ENCODE results near the gene ARAP1. TPM values are rescaled to one million over a fixed set of nuclear protein-coding genes. Genes with fewer than 3 reads are reported as not detected.

The ARAP1 gene
- total RNA-seq, 2 donors from 2014 or later = 98.0 to 216 TPM

DNA sequence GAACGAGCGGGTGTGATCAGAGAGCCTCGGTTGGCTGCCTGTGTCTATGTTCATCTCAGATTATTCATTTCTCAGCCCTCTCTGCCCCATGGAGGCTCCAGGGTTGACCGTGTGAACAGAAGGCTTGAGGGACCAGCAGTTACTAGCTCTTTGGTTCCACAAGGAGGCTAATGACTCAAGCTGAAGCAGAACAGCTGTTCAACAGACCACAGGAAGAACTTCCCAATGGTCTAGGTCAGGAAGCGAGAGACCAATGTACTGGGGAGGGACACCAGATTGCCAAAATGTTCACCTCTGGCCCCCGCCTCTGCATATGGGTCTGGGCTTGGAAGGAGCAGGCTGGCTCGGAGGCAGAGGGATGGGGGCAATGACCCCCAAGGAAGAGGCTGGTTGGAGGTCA is 63.3 kb downstream of the ARAP1 start:
- Mint-ChIP-seq H3K9me3 (no peaks in the 10 kb centered on the region), H3K27ac (peak overlapping the region; percentile 19), H3K36me3 (ENCODE audit: low read depth) (peaks cover 77% of the 10 kb centered on the region), H3K27me3 (no peaks in the 10 kb centered on the region), H3K4me3 (no peak overlapping the region), H3K4me1 (peaks cover 13% of the 10 kb centered on the region)
- no peak for ATAC-seq (replicated peaks)

DNA sequence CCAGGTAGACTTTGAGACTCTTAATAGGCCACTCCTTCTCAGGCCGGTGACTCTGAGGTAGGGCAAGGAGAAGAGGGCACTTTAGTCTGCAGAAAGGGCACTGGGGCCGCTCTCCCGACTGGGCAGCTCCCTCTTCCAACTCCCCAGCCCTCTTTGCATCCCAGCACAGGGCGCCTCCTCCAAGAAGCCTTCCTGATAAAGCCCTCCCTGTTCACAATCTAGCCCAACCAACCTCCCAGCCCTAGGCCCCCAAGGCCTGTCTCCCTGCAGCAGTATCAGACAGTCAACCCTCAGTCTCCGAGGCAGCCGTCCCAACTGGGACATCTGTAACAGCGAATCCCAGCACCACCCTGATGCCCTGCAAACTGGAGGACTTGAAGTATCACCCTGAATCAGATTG is 63.7 kb downstream of the ARAP1 start:
- H3K4me3 Mint-ChIP-seq = no peak overlapping the region

DNA sequence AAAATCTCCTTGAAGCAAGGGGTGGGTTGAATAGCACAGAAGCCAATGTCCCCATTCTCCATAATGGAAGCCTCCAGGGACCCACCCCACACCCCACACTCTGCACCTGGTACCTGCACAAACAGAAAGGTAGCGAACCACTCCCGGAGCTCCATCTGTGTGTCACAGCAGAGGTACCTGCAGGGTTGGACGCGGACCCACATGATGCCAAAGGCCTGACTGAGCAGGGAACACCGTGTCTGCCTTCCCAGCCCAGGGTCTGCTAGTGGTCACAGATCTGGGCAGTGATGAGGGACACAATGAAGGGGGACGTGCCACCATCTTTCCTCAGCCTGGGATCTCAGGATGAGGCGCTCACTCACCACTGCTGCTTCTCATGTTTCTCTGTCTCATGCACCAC is 64.9 kb downstream of the ARAP1 start:
- Mint-ChIP-seq H3K27ac (peak overlapping the region; percentile 83), H3K27me3 (no peaks in the 10 kb centered on the region), H3K9me3 (no peaks in the 10 kb centered on the region), H3K36me3 (ENCODE audit: low read depth) (peaks cover 63% of the 10 kb centered on the region), H3K4me3 (peak overlapping the region; percentile 38), H3K4me1 (peaks cover 13% of the 10 kb centered on the region)
- ATAC-seq (replicated peaks) = no peak

More for the DNA sequence above, 63.7 kb downstream of the ARAP1 start:
- Mint-ChIP-seq H3K9me3 (no peaks in the 10 kb centered on the region), H3K27ac (peak overlapping the region; percentile 19), H3K4me1 (peaks cover 13% of the 10 kb centered on the region), H3K27me3 (no peaks in the 10 kb centered on the region), H3K36me3 (ENCODE audit: low read depth) (peaks cover 72% of the 10 kb centered on the region)
- no peak for ATAC-seq (replicated peaks)

DNA sequence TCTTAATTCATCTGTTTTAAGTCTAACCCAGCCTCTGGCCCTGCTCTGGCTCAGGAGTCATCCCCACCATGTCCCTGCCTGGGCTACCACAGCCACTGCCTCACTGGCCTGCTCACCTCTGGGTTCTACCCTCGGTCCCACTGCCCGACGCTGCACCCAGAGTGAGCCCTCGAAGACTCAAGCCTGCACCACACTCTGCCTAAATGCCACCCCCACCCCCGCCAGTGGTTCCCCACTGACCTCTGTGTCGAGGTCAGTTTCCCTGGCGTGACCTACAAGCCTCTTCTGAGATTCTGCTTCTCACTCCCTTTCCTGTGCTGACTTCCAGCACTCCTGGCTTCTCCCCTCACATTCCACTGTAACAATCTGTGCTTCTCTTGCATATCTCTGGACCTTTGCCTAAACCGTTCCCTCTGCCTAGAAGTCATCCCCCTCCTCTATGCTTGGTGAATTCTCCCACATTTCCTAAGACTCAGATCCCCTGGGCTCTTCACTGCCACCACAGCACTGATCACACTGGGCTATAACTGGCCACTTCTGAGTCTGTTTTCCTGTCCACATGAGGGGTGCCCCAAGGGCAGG is 65.5 kb downstream of the ARAP1 start:
- Mint-ChIP-seq H3K36me3 (ENCODE audit: low read depth) (peaks cover 58% of the 10 kb centered on the region), H3K9me3 (no peaks in the 10 kb centered on the region), H3K4me3 (peak overlapping the region; percentile 38), H3K27ac (peak overlapping the region; percentile 83), H3K4me1 (peaks cover 13% of the 10 kb centered on the region), H3K27me3 (no peaks in the 10 kb centered on the region)
- no peak for ATAC-seq (replicated peaks)

DNA sequence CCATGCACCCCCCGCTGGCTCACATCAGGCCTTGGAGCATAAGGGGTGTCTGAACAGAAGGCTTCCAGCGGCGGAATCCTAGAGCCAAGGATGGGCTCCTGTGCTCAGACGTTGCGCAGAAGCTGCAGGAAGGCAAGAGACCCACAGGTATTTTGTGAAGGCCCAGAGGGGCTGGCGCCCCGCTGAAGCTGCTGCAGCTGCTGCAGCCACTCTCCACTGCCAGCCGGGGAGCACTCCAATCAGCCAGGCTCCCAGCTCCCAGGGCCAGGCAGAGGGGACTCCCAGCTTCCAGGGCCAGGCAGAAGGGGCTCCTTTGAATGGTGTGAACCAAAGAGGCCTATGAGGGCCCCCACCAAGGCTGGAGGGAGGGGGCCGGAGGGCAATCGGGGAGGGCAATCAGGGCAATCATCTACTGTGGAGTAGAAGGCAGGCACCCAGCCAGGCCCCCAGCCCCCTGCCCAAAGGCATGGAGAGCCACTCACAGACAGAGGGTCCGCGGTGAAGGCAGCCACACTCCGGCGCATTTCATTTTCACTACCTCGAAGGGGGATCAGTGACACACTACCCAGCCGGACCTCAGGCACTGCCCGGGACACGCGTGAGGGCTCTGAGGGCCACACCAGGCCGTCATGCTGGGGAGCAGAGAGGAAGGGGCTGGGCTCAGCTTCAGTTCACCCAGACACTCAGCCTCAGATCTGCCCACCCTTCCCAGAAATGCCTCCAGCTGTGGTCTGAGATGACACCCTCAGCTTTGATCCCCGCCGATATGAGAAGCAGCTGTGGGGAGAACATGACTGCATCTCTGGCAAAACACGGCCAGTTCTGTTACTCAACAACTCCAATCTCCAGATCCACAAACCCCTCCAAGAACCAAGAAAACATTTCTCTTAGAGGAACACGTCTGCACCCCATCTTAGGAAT is 66.4 kb downstream of the ARAP1 start:
- Mint-ChIP-seq H3K27ac (peak overlapping the region; percentile 83), H3K27me3 (no peaks in the 10 kb centered on the region), H3K4me3 (peak overlapping the region; percentile 38), H3K9me3 (no peaks in the 10 kb centered on the region), H3K4me1 (peaks cover 13% of the 10 kb centered on the region), H3K36me3 (ENCODE audit: low read depth) (peaks cover 59% of the 10 kb centered on the region)
- ATAC-seq (replicated peaks) = peak; percentile 47

DNA sequence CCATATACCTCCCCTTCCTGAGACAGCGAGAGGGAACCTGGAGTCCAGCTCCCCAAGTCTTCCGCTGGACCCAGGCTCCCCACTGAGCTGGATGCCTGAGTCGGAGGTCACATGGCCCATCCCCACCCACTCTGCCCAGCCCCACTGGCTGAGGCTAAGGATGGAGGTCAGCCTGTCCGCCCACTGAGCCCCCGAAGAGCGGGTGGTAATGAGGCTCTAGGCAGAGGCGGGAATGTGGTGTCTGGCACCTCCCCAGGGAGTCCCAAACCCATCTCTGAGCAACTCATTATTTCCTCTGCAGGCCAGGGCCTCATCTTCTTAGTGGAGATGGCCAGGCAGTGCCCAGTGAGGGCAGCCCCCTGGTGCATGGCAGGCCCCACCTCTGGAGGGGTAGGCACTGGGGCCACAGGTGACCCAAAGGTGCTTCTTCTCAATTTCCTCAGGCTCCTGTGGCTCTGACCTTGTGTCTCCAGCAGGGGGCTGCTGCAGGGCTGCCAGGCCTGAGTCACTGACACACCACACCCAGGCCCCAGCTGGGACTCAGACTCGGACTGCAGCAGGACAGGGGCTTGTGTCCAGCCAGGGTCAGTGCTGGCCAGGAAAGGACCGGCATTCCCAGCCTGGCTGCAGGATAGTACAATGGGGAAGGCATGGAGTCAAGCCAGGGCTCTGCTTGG is 67.8 kb downstream of the ARAP1 start:
- peaks cover 50% of the 10 kb centered on the region for H3K36me3 Mint-ChIP-seq (ENCODE audit: low read depth)
- H3K27ac Mint-ChIP-seq = no peak overlapping the region

DNA sequence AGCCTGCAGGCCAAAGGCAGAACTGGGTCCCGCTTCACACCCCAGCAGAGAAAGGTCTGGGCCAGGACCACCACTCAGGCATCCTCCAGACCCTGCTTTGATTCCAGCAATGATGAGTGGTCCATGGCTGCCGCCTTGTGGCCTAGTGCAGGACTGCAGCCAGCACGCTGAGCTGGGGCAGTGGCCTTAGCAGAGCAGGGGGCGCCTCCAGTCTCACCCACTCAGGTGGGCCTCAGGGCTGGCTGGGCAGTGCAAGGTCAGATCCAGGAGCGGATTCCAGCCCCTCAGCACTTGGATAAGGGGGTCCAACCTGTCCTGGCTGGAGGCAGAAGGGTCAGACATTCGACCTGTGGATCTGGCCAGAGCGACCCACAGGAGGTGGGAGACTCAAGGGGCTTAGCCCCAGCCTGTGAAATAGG is 68.4 kb downstream of the ARAP1 start:
- Mint-ChIP-seq H3K4me1 (peaks cover 13% of the 10 kb centered on the region), H3K9me3 (no peaks in the 10 kb centered on the region), H3K36me3 (ENCODE audit: low read depth) (peaks cover 44% of the 10 kb centered on the region), H3K27ac (no peak overlapping the region), H3K4me3 (no peak overlapping the region), H3K27me3 (peaks cover 3% of the 10 kb centered on the region)
- ATAC-seq (replicated peaks) = peak; percentile 53

More for the DNA sequence above, 67.8 kb downstream of the ARAP1 start:
- peaks cover 13% of the 10 kb centered on the region for H3K4me1 Mint-ChIP-seq
- H3K9me3 Mint-ChIP-seq = no peaks in the 10 kb centered on the region
- no peak overlapping the region for H3K4me3 Mint-ChIP-seq
- peak; percentile 58 for ATAC-seq (replicated peaks)
- H3K27me3 Mint-ChIP-seq = no peaks in the 10 kb centered on the region

DNA sequence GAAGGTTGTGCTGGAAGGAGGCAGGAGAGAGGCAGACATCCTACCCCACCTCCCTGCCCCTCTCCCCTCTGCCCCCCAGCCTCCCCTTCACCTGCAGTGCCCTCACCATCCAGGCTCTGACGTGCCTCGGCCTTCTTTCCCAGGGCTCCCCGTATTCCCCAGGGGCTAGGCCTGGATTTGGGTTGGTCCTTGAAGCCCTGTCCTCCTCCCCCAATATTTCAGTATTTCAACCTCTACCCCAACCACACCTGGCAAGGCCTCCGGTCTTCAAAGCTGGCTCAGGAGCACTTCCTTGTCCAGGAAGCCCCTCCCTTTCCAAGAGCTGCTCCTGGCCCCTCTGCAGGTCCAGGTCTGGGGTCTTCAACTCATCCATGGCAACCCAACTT is 69.4 kb downstream of the ARAP1 start:
- no peak overlapping the region for H3K4me3 Mint-ChIP-seq
- H3K4me1 Mint-ChIP-seq = peaks cover 13% of the 10 kb centered on the region
- ATAC-seq (replicated peaks) = no peak

DNA sequence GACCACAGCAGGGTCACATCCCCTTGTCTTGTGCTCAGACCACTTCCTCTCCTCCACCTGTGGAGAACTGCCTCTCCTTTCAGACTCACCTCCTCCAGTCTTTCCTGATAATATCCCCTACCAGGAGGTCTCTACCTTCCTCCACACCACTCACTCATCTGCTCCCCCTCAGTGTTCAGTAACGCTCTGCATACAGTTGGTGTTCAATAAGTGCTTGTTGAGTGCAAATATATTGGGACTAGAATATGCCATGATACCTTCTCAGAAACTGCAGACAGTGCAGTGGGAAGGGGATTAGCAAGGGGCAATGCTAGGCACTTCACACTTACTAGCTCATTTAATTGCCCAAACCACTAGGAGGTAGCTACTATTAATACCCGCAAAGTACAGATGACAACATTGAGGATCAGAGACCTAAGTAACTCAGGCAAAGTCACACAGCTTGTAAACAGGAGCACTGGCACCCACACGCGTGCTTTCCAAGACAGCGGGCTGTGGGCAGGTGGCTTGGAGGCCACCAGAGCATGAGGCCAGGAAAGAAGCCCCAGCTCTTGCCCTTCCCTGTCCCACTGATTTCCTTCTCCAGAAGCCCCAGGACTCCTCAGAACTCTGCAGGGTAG is 69.9 kb downstream of the ARAP1 start:
- ATAC-seq (replicated peaks) = no peak
- Mint-ChIP-seq H3K9me3 (no peaks in the 10 kb centered on the region), H3K27me3 (peaks cover 11% of the 10 kb centered on the region), H3K4me3 (no peak overlapping the region), H3K36me3 (ENCODE audit: low read depth) (peaks cover 36% of the 10 kb centered on the region), H3K4me1 (peaks cover 13% of the 10 kb centered on the region), H3K27ac (no peak overlapping the region)

More for the DNA sequence above, 69.4 kb downstream of the ARAP1 start:
- peaks cover 41% of the 10 kb centered on the region for H3K36me3 Mint-ChIP-seq (ENCODE audit: low read depth)
- peak overlapping the region; percentile 34 for H3K27ac Mint-ChIP-seq
- no peaks in the 10 kb centered on the region for H3K9me3 Mint-ChIP-seq
- H3K27me3 Mint-ChIP-seq = peaks cover 9% of the 10 kb centered on the region

DNA sequence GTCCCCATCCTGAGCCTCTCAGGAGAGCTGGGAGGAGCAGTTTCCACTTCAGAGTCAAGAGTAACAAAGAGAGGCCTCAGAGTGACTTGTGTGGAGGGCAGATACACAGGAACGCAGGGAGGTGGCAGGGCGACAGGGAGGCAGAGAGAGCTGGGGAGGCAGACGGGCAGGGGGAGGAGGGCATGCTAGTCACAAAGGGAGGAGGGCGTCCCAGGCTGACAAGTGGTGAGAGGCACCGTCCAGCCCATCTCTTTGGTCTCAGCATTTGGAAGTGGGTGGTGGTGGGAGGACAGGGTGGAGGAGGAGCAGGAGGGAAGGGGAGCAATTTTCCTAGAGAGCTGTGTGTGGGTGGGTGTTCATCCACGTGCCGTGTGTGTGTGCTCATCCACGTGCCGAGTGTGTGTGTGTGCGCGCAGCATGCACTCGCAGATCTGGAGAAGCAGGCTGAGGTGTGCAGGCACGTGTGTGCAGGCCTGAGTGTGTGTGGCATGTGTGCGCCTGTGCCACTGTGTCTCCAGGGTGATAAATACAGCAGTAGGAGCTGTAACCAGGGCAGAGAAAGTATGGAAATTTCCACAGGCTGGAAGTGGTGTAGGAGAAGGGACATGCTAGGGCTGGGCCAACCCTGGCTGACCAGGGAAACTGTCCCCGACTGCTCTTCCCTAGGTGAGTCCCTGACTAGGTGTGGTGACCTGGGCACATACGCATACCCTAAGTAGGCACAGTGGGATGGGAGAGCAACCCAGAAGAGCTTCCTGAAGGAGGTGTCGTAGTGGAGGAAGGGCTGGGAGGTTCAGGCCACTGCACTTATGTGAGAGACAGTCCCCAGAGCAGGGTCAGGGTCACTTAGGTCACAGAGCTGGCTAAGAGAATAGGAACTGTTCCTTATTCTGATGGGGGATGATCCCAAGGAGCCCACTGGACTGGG is 70.7 kb downstream of the ARAP1 start:
- no peaks in the 10 kb centered on the region for H3K9me3 Mint-ChIP-seq

DNA sequence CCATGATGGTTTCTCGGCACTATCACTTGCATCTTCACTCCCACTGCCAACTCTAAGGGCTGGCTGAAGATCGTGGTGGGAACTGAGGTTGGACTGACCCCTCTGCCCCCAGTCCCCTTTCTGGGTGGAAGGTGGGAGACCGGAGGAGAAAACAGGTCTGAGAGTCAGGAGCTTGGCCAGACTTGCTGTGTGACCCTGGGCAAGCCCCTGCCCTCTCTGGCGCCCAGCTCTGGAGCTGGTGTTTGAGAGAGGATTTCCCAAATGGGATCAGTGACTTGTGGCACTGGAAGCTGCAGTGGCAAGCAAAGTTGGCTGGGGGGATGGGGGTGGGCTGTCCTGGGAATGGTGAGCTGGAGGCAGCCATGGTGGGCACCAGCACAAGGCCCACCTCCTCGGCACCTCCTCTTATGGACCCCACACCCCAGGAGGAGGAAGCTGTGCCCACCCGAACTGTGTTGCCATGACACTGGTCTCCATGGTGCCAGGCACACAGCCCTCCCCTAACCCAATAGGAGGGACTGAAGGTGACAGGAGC is 71.5 kb downstream of the ARAP1 start:
- Mint-ChIP-seq H3K4me1 (no peaks in the 10 kb centered on the region), H3K4me3 (no peak overlapping the region), H3K27me3 (peaks cover 15% of the 10 kb centered on the region), H3K36me3 (ENCODE audit: low read depth) (peaks cover 21% of the 10 kb centered on the region), H3K27ac (peak overlapping the region; percentile 37), H3K9me3 (no peaks in the 10 kb centered on the region)
- no peak for ATAC-seq (replicated peaks)

More for the DNA sequence above, 70.7 kb downstream of the ARAP1 start:
- H3K36me3 Mint-ChIP-seq (ENCODE audit: low read depth) = peaks cover 27% of the 10 kb centered on the region
- H3K27ac Mint-ChIP-seq = peak overlapping the region; percentile 37
- H3K4me1 Mint-ChIP-seq = peaks cover 6% of the 10 kb centered on the region
- no peak for ATAC-seq (replicated peaks)
- peaks cover 14% of the 10 kb centered on the region for H3K27me3 Mint-ChIP-seq
- no peak overlapping the region for H3K4me3 Mint-ChIP-seq

DNA sequence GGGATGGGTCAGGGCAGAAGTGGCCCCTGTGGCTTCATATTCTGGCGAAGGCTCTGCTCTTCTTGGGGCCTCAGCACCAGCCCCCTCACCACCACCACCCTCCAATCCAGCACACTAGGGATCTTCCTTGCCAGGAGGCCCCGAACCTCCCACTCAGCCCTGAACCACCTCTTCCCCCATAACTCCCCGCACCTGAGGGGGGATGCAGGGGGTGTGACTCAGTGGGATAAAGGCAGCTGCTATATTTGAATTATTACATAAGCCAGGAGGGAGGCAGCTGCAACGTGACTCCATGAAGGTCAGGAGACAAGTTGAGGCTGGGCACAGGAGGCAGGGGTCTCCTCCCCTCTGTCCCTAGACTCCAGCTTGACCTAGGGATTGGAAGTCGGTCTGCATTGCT is 72.3 kb downstream of the ARAP1 start:
- Mint-ChIP-seq H3K9me3 (no peaks in the 10 kb centered on the region), H3K27me3 (peaks cover 22% of the 10 kb centered on the region), H3K27ac (peak overlapping the region; percentile 37), H3K36me3 (ENCODE audit: low read depth) (peaks cover 21% of the 10 kb centered on the region), H3K4me3 (no peak overlapping the region), H3K4me1 (no peaks in the 10 kb centered on the region)
- ATAC-seq (replicated peaks) = no peak

DNA sequence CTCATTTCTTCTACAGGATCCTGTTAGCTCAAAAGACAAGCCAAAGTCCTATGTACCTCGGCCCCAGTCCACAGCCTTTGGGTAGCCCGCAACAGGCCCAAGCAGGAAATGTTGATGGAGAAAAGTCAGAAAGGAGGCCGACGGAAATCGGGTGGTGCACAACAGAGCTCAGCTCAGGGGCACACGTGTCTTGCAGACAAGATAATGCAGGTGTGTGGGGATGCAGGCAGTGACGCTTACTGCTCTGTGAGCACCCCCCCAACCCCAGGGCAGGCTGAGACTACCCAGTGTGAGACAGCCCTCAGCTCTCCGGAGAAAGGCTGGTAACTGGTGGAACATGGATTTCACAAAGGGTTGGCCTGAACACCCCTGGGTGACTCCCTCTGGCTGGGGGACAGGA is 73.7 kb downstream of the ARAP1 start:
- H3K27me3 Mint-ChIP-seq = peaks cover 32% of the 10 kb centered on the region
- no peaks in the 10 kb centered on the region for H3K4me1 Mint-ChIP-seq
- H3K4me3 Mint-ChIP-seq = no peak overlapping the region
- H3K36me3 Mint-ChIP-seq (ENCODE audit: low read depth) = peaks cover 21% of the 10 kb centered on the region
- ATAC-seq (replicated peaks) = no peak
- H3K9me3 Mint-ChIP-seq = no peaks in the 10 kb centered on the region
- no peak overlapping the region for H3K27ac Mint-ChIP-seq

Data from activated T-helper 17 cell treated with anti-CD3 and anti-CD28 coated beads, Interleukin-2, amount 50 U/mL, for 72 hours (primary cell).